ACHN (cell line): Measurements from ENCODE around the gene UPF2.
"Not testable (repeated sequence)": the region's sequence is repeated elsewhere in the genome, so short reads cannot be mapped to it uniquely, and the experiment has no call there.

ENCODE experiments used
- DNase-seq: peaks from one replicate; pipeline ENCODE4 v3.0.0-alpha.2; 2015
- in situ Hi-C: cut with HindIII; loops from 2 replicates; pipeline ENCODE4 v1.10.0; 2017; ENCODE audit warnings: low sequenced_read_pairs, low pct_ligation_motif_present, low pct_unique_long_range_greater_than_20kb

UPF2 gene

DNA sequence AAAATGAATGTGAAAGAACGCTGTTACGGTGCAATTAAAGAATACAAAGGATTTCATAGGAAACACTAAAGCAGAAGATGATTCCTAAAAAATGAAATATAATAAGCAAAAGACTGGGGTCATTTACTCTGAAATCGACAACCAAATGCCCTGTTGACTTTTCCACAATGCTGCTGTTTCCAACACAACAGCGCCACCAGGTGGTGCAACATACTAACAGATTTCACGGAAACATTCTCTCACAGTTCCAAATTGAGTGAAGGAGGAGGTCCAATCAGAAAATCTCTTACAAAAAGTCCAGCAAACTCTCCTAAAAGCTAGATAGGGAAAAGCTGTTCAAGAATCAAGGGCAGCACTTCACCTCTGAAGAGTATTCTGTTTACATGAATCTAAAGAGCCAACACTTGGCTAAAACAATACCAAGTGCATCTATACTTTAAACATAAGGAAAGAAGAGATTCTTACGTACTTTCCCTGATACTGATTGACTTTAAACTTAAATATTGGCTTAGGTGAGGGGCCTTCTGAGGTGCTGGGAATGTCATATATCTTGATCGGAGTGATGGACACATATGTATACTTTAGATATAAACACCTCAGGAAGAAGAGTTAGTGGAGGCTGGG, 55.9 kb downstream of the UPF2 start:
- in situ Hi-C loops = no loop called here
- DNase-seq = peak; percentile 80

GRCh38 chr10:11982253-11982652, 60.4 kb downstream of the UPF2 start:
- no peak for DNase-seq
- in situ Hi-C loops = no loop called here

DNA sequence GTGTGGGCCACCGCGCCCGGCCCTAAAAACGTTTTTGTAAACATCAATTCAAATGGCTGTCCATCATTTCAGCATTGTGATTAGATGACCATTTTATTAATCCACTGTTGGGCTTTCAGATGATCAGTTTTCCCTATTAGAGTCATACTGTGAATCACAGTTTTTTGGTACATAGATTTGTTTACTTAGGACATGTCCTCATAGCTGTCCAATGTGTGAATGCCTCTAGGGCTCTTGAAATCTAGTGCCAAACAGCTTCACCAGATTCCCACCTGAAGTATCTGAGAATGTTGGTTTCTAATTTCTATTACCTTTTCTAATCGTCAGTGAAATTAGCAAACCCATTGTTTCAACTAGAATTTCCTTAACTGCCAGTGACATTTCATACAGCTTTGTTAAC, 66.8 kb downstream of the UPF2 start:
- in situ Hi-C loops = no loop called here

GRCh38 chr10:11972523-11972922, 70.1 kb downstream of the UPF2 start:
- in situ Hi-C loops, DNase-seq: not testable (repeated sequence)

More for the DNA sequence above, 66.8 kb downstream of the UPF2 start:
- no peak for DNase-seq

DNA sequence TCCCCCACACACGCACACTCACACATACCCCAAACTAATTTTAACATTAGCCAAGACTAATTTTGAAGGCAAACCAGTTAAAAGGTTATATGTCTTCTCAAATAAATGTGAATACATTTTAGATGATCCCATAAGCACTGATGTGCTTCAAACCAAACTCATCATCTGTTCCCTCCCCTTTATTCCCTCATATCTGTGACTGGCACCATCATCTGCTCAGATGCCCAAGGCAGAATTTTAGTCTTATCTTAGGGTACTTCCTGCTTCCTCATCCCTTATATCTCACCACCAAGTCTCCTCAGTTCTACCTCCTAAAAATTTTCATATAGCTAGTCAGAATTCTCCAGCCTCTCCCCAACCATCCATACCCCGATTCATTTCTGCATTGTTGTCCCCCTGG, 80.4 kb downstream of the UPF2 start:
- in situ Hi-C loops = no loop called here
- no peak for DNase-seq

DNA sequence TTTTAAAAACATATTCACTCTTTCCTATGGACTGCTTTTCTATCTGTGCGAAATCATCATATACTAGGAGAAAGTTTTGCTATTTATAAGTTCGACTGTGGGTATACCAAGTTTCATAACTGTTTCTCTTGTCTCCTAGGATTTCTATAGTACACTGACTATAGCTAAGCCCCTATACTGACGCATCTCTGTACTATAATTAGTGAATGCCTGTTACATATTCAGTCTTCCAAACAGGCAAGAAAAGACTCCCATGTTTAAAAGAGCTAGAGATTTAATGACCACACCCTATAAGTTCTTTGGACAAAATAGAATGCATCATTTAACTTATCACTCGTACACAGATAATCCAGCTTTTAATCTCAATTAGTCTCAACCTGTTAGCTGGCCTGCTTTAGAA, 80.8 kb downstream of the UPF2 start:
- in situ Hi-C loops = no loop called here
- no peak for DNase-seq

GRCh38 chr10:11959966-11960365, 82.6 kb downstream of the UPF2 start:
- in situ Hi-C loops = no loop called here
- no peak for DNase-seq

- in situ Hi-C loops = no loop called here
- peak; percentile 44 for DNase-seq
These were observed 83.7 kb downstream of the UPF2 start for GRCh38 chr10:11958956-11959355.

- DNase-seq = no peak
- in situ Hi-C loops = no loop called here
These were observed 90.9 kb downstream of the UPF2 start for GRCh38 chr10:11951695-11952094.

DNA sequence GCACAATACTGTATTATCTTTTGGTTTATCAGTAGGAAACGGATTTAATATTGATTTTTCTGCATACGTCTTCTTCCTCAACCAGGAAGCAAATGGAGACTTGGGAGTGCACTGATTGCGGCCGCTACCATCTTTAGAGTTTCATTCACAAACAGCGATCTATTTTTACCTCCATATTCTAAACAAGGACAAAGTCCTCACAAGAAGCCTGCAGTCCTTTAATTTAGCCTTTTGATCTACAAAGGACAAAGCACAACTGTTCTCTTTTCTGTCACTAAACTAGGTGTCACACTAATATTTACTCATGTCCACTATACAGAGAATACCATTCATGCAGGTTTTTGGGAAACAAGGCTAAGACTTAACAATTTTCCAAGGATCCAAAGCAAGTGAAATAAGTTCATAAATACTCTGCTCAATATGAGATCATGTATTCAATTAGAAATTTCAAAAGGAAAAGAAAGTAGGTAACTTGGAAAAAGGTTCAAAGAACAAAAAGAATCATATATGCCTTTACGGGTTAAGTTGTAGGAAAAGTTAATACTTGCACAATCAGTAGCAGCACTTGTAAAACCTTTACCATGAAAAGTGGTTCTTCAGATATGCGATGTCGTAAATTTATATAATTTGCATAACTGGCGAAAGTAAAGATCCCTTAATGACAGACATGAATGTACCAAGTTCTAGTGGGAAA, 92.1 kb downstream of the UPF2 start:
- in situ Hi-C loops = no loop called here
- no peak for DNase-seq

GRCh38 chr10:11949152-11949551, 93.5 kb downstream of the UPF2 start:
- in situ Hi-C loops = no loop called here

DNA sequence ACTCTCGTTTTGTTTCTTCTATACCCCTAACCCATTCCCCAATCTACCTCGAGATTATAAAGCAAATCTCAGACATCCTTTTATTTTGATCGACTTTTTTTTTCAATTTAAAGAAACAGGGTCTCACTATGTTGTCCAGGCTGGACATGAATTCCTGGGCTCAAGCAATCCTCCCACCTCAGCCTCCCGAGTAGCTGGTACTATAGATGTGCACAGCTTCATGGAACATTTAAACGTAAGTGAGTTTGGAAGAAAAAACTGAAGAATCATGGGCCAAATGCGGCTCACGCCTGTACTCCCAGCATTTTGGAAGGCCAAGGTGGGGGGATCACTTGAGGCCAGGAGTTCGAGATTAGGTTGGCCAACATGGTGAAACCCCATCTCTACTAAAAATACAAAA, 96.0 kb downstream of the UPF2 start:
- no peak for DNase-seq
- in situ Hi-C loops = no loop called here

More at GRCh38 chr10:11949152-11949551, 93.5 kb downstream of the UPF2 start:
- no peak for DNase-seq

DNA sequence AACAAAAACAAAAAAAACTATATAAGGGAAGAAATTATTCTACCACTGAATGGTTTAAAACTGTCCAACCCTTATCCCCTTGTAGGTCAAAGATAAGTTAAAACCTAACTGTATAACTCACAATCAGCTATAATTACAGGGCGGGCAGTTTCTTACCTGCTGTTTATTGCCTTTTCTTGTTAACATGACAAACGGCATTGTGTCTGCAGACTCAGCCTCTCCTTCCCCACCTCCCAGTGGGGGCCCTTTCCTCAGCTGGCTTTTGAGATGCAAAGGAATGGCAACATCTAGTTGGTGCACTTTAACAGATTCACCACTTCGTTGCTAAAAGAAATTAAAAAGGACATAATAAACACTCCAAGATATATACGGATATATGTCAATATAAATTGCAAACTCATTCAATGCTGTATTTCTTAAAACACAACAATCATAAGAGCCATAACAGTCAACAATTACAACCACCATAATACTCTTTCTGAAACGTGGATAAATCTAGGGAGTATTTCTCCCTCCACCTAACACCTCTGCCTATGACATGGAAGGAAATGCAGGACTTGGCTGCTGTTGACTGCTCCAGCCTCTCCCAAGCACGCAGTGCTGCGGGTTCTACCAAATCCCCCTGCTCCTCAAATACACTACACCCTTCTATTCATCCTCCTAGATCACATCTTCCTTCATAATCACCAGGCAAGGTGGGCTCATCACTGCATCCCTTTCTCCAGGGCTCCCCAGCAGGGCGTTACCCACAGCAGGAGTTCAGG, 106.0 kb downstream of the UPF2 start:
- no peak for DNase-seq
- in situ Hi-C loops = no loop called here

GRCh38 chr10:11934262-11934661, 108.3 kb downstream of the UPF2 start:
- in situ Hi-C loops = no loop called here
- DNase-seq = no peak

GRCh38 chr10:11933577-11934223, 108.9 kb downstream of the UPF2 start:
- in situ Hi-C loops = no loop called here
- DNase-seq = no peak

DNA sequence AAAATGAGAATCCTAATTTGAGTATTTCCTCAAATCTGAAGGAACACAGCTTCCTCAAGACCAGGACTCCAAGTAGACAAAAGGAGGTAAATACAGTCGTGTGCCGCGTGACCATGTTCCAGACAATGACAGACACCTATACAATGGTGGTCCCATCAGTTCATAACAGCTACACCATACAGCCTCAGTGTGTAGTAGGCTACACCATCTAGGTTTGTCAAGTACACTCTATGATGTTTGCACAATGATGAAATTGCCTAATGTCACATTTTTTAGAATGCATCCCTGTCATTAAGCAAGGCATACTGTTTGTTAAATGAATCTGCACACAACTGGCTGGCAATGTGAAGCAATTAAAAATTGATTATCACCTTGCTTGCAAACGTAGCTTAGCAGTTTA, 111.6 kb downstream of the UPF2 start:
- in situ Hi-C loops = no loop called here
- DNase-seq = no peak

DNA sequence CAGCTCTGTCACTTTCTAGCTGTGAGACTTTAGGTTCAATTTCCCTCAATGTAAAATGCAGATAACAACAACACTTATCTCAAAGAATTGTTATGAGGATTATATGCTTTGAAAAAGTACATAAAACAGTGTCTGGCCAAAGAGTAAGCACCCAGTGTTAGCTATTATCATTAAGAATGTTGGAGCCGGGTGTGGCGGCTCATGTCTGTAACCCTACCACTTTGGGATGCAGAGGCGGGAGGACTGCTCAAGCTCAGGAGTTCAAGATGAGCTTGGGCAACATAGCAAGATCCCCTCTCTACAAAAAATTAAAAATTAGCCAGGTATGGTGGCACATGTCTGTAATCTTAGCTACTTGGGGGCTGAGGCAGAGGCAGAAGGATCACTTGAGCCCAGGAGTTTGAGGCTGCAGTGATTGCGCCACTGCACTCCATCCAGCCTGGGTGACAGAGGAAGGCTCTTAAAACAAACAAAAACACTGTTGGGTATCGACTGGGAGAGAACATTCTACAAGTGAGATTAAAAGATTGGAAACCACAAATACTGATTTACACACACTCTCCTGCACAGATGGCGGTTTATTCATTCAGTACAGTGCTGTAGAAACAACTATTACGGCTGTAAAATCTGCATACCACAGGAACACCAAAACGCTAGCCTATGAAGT, 112.2 kb downstream of the UPF2 start:
- in situ Hi-C loops = no loop called here
- no peak for DNase-seq

GRCh38 chr10:11927746-11928145, 114.9 kb downstream of the UPF2 start:
- DNase-seq = no peak
- in situ Hi-C loops = no loop called here
